ENCODE measurements around the gene TSPAN16.
"Not testable (repeated sequence)": the region's sequence is repeated elsewhere in the genome, so short reads cannot be mapped to it uniquely, and the experiment has no call there.

TSPAN16 gene

DNA sequence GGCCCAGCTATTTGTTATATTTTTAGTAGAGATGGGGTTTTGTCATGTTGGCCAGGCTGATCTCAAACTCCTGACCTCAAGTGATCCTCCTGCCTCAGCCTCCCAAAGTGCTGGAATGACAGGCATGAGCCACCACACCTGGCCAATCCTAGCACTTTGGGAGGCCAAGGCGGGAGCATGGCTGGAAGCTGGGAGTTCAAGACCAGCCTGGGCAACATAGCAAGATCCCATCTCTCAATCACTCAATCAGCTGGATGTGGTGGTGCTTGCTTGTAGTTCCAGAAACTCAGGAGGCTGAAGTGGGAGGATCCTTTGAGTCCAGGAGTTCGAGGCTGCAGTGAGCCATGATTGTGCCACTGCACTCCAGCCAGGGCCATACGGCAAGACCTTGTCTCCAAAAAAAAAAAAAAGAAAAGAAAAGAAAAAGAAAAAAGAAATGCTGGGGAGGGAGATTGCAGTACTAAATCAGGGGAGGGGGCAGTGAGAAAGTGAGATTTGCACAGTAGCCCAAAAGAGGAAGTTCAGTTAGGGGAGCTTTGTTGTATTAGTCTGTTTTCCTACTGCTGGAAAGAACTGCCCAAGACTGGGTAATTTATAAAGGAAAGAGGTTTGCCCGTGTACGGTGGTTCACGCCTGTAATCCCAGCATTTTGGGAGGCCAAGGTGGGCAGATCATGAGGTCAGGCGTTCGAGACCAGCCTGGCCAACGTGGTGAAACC, 24.5 kb downstream of the TSPAN16 start:
- DNase-seq; H3K9me3 ChIP-seq (ENCODE audit: insufficient read depth, low read depth, low read length); H3K4me2 ChIP-seq (ENCODE audit: low read length); H2BK120ac ChIP-seq (ENCODE audit: insufficient read depth, low read length, poor library complexity); H3K36me3 ChIP-seq (ENCODE audit: control insufficient read depth in 1 of 2, insufficient read depth in 2 of 2, low read length in 2 of 2); H3K14ac ChIP-seq (ENCODE audit: low read length); H3K4me3 ChIP-seq (ENCODE audit: low read depth, low read length); H3K4me1 ChIP-seq (ENCODE audit: control insufficient read depth in 1 of 2, insufficient read depth in 2 of 2, low read length in 2 of 2); H3K79me2 ChIP-seq (ENCODE audit: control insufficient read depth, insufficient read depth, low read length, poor library complexity); H4K12ac ChIP-seq (ENCODE audit: low read depth, low read length); H3K27me3 ChIP-seq (ENCODE audit: insufficient read depth, low read length); H2BK12ac ChIP-seq (ENCODE audit: low read length); H4K91ac ChIP-seq (ENCODE audit: low read depth, low read length); H4K8ac ChIP-seq (ENCODE audit: low read depth, low read length); H2BK5ac ChIP-seq (ENCODE audit: low read depth, low read length, poor library complexity); H3K27ac ChIP-seq (ENCODE audit: low read depth, low read length); H3K4ac ChIP-seq (ENCODE audit: low read depth, low read length); H2AFZ ChIP-seq (ENCODE audit: insufficient read depth, low read length, poor library complexity); H3K23ac ChIP-seq (ENCODE audit: low read length); H2AK5ac ChIP-seq (ENCODE audit: low read length); H3K79me1 ChIP-seq (ENCODE audit: low read length); H3K18ac ChIP-seq (ENCODE audit: low read length); H3K9ac ChIP-seq (ENCODE audit: low read length): not testable (repeated sequence)
- no CpG with 5 or more reads among the region's 9 CpGs for WGBS (ENCODE audit: extremely low coverage, insufficient coverage, insufficient read length)

GRCh38 chr19:11321191-11322126, 25.5 kb downstream of the TSPAN16 start:
- no peaks in the 10 kb centered on the region for H3K79me2 ChIP-seq (ENCODE audit: control insufficient read depth, insufficient read depth, low read length, poor library complexity)
- H3K27ac ChIP-seq (ENCODE audit: low read depth, low read length): no peak overlapping the region
- H3K9me3 ChIP-seq (ENCODE audit: insufficient read depth, low read depth, low read length): peaks cover 1% of the 10 kb centered on the region
- no peak overlapping the region for H2BK5ac ChIP-seq (ENCODE audit: low read depth, low read length, poor library complexity)
- no peak overlapping the region for H2BK12ac ChIP-seq (ENCODE audit: low read length)
- no peak overlapping the region for H4K12ac ChIP-seq (ENCODE audit: low read depth, low read length)
- H3K4me3 ChIP-seq (ENCODE audit: low read depth, low read length): no peak overlapping the region
- H3K36me3 ChIP-seq (ENCODE audit: control insufficient read depth in 1 of 2, insufficient read depth in 2 of 2, low read length in 2 of 2): peaks cover 0 to 2% of the 10 kb centered on the region in 2 experiments
- H3K23ac ChIP-seq (ENCODE audit: low read length): no peak overlapping the region
- H3K9ac ChIP-seq (ENCODE audit: low read length): no peak overlapping the region
- DNase-seq: peak; percentile 35 to 63
- no CpG with 5 or more reads among the region's 14 CpGs for WGBS (ENCODE audit: extremely low coverage, insufficient coverage, insufficient read length)
- no peak overlapping the region for H4K8ac ChIP-seq (ENCODE audit: low read depth, low read length)
- H2BK120ac ChIP-seq (ENCODE audit: insufficient read depth, low read length, poor library complexity): no peak overlapping the region
- no peak overlapping the region for H2AK5ac ChIP-seq (ENCODE audit: low read length)
- H4K91ac ChIP-seq (ENCODE audit: low read depth, low read length): no peak overlapping the region
- H3K4ac ChIP-seq (ENCODE audit: low read depth, low read length): no peak overlapping the region
- H2AFZ ChIP-seq (ENCODE audit: insufficient read depth, low read length, poor library complexity): no peak overlapping the region
- no peaks in the 10 kb centered on the region for H3K27me3 ChIP-seq (ENCODE audit: insufficient read depth, low read length)
- H3K4me1 ChIP-seq (ENCODE audit: control insufficient read depth in 1 of 2, insufficient read depth in 2 of 2, low read length in 2 of 2): peaks cover 0 to 10% of the 10 kb centered on the region in 2 experiments
- no peak overlapping the region for H3K14ac ChIP-seq (ENCODE audit: low read length)
- H3K18ac ChIP-seq (ENCODE audit: low read length): no peak overlapping the region
- no peaks in the 10 kb centered on the region for H3K79me1 ChIP-seq (ENCODE audit: low read length)
- H3K4me2 ChIP-seq (ENCODE audit: low read length): no peak overlapping the region

DNA sequence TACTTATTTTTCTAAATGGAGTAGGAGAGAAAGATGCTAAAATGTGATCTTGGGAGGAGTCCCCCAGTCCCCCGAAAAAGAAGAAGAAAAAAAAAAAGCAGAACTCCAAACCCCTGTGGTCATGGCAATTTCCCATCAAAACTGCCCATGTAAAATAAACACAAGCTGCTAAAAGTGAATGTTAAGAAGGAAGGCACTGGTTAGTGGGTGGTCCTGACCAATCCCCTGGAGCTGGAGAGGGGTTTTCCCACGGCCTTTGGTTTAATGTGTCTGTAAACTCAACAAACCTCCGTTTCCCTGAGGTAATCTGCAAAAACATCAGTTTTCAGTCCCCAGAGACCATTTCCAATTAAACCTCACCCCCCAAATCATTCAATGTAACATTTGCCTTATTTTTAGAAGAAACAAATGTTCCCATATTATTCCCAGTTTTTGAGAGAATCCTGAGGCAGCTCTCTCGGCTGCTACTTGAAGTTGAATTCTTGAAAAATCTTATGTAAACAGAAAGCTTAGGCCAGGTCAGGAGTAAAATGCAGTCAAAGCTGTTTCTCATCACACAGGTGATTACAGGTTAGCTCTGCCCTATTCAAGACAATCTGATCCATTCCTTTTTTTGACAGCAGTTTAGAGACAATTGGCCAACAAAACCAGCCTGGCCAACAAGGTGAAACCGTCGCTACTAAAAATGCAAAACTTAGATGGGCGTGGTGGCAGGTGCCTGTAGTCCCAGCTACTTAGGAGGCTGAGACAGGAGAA, 26.5 kb downstream of the TSPAN16 start:
- Histone ChIP-seq H2AK5ac (ENCODE audit: low read length) (no peak overlapping the region), H2AFZ (ENCODE audit: insufficient read depth, low read length, poor library complexity) (no peak overlapping the region), H3K18ac (ENCODE audit: low read length) (no peak overlapping the region), H3K4ac (ENCODE audit: low read depth, low read length) (no peak overlapping the region), H3K14ac (ENCODE audit: low read length) (no peak overlapping the region), H3K9ac (ENCODE audit: low read length) (no peak overlapping the region), H2BK12ac (ENCODE audit: low read length) (no peak overlapping the region), H3K4me3 (ENCODE audit: low read depth, low read length) (no peak overlapping the region), H3K36me3 (ENCODE audit: control insufficient read depth in 1 of 2, insufficient read depth in 2 of 2, low read length in 2 of 2) (peaks cover 0 to 3% of the 10 kb centered on the region in 2 experiments), H2BK5ac (ENCODE audit: low read depth, low read length, poor library complexity) (no peak overlapping the region), H3K27ac (ENCODE audit: low read depth, low read length) (no peak overlapping the region), H2BK120ac (ENCODE audit: insufficient read depth, low read length, poor library complexity) (no peak overlapping the region), H3K79me2 (ENCODE audit: control insufficient read depth, insufficient read depth, low read length, poor library complexity) (no peaks in the 10 kb centered on the region), H3K23ac (ENCODE audit: low read length) (no peak overlapping the region), H3K79me1 (ENCODE audit: low read length) (no peaks in the 10 kb centered on the region), H3K4me1 (ENCODE audit: control insufficient read depth in 1 of 2, insufficient read depth in 2 of 2, low read length in 2 of 2) (peaks cover 0 to 10% of the 10 kb centered on the region in 2 experiments), H4K8ac (ENCODE audit: low read depth, low read length) (no peak overlapping the region), H3K4me2 (ENCODE audit: low read length) (no peak overlapping the region), H4K91ac (ENCODE audit: low read depth, low read length) (no peak overlapping the region), H3K9me3 (ENCODE audit: insufficient read depth, low read depth, low read length) (peaks cover 1% of the 10 kb centered on the region), H3K27me3 (ENCODE audit: insufficient read depth, low read length) (no peaks in the 10 kb centered on the region), H4K12ac (ENCODE audit: low read depth, low read length) (no peak overlapping the region)
- WGBS (ENCODE audit: extremely low coverage, insufficient coverage, insufficient read length): no CpG with 5 or more reads among the region's 7 CpGs
- no peak for DNase-seq

- Histone ChIP-seq H3K4me3 (ENCODE audit: low read depth, low read length) (no peak overlapping the region), H3K23ac (ENCODE audit: low read length) (no peak overlapping the region), H4K91ac (ENCODE audit: low read depth, low read length) (no peak overlapping the region), H2BK5ac (ENCODE audit: low read depth, low read length, poor library complexity) (no peak overlapping the region), H3K36me3 (ENCODE audit: control insufficient read depth in 1 of 2, insufficient read depth in 2 of 2, low read length in 2 of 2) (peaks cover 0 to 3% of the 10 kb centered on the region in 2 experiments), H2BK12ac (ENCODE audit: low read length) (no peak overlapping the region), H3K79me1 (ENCODE audit: low read length) (no peaks in the 10 kb centered on the region), H4K12ac (ENCODE audit: low read depth, low read length) (no peak overlapping the region), H3K4me1 (ENCODE audit: control insufficient read depth in 1 of 2, insufficient read depth in 2 of 2, low read length in 2 of 2) (peaks cover 0 to 10% of the 10 kb centered on the region in 2 experiments), H3K14ac (ENCODE audit: low read length) (no peak overlapping the region), H4K8ac (ENCODE audit: low read depth, low read length) (no peak overlapping the region), H2AK5ac (ENCODE audit: low read length) (no peak overlapping the region), H3K79me2 (ENCODE audit: control insufficient read depth, insufficient read depth, low read length, poor library complexity) (no peaks in the 10 kb centered on the region), H2AFZ (ENCODE audit: insufficient read depth, low read length, poor library complexity) (no peak overlapping the region), H3K18ac (ENCODE audit: low read length) (no peak overlapping the region), H3K9me3 (ENCODE audit: insufficient read depth, low read depth, low read length) (peaks cover 1% of the 10 kb centered on the region), H3K27me3 (ENCODE audit: insufficient read depth, low read length) (no peaks in the 10 kb centered on the region), H3K4ac (ENCODE audit: low read depth, low read length) (no peak overlapping the region), H3K27ac (ENCODE audit: low read depth, low read length) (no peak overlapping the region), H3K4me2 (ENCODE audit: low read length) (no peak overlapping the region), H3K9ac (ENCODE audit: low read length) (no peak overlapping the region), H2BK120ac (ENCODE audit: insufficient read depth, low read length, poor library complexity) (no peak overlapping the region)
- whole genome bisulfite sequencing (ENCODE audit: extremely low coverage, insufficient coverage, insufficient read length): no CpG with 5 or more reads among the region's 5 CpGs
- no peak for DNase-seq
Observed at GRCh38 chr19:11323601-11324078, 27.7 kb downstream of the TSPAN16 start.
